Endothelial cell of umbilical vein (primary cell): Measurements from ENCODE around the gene VAC14.

Source experiments
- CTCF ChIP-seq, 2 donors: IDR thresholded peaks; 1 replicate in 1 of 2; 2 replicates in 1 of 2; pipeline ENCODE4 v1.5.1; 2011; ENCODE audit warnings: low read length in 2 of 2, mild to moderate bottlenecking in 2 of 2, moderate library complexity in 2 of 2, control low read depth in 1 of 2, inconsistent platforms in 1 of 2, low read depth in 1 of 2; ENCODE audit not compliant: insufficient read depth in 1 of 2; ENCODE audit errors: extremely low read depth in 1 of 2
- POLR2A ChIP-seq: IDR thresholded peaks from 2 replicates; pipeline ENCODE4 v1.6.1; 2012; ENCODE audit warnings: low read depth, mild to moderate bottlenecking, control low read depth, low read length

GRCh38 chr16:70683146-70683944, 117.6 kb downstream of the VAC14 start:
- TF ChIP-seq POLR2A (no peak), CTCF (IDR thresholded peaks at IDR 0.05; ENCODE audit: extremely low read depth in 1 of 2, insufficient read depth in 1 of 2, low read depth in 1 of 2, low read length in 2 of 2) (no peak)
